ENCODE data around the gene TRUB2. TPM values are rescaled to one million over a fixed set of nuclear protein-coding genes. Genes with fewer than 3 reads are reported as not detected.

TRUB2 gene
- total RNA-seq, 1 experiment from 2014 or later, result 30.2 TPM

Other genes starting within 250 kb of the TRUB2 start
- gene PTGES2, start 194.7 kb downstream of the TRUB2 start, total RNA-seq (2014; rRNA removed; shearing (Covaris generic)), result 53.8 and 56.7 TPM in 2 replicates
- gene LCN2, start 173.0 kb downstream of the TRUB2 start, total RNA-seq (2014; rRNA removed; shearing (Covaris generic)), result not detected in 2 replicates
- 33.6 and 42.7 TPM in 2 replicates for gene BBLN, start 162.2 kb downstream of the TRUB2 start, total RNA-seq (2014; rRNA removed; shearing (Covaris generic))
- gene CIZ1, start 130.9 kb downstream of the TRUB2 start, total RNA-seq (2014; rRNA removed; shearing (Covaris generic)), result 72.6 and 85.2 TPM in 2 replicates
- gene DNM1, start 119.1 kb downstream of the TRUB2 start, total RNA-seq (2014; rRNA removed; shearing (Covaris generic)), result 1.7 and 3.8 TPM in 2 replicates
- gene GOLGA2, start 46.4 kb downstream of the TRUB2 start, total RNA-seq (2014; rRNA removed; shearing (Covaris generic)), result 62.3 and 84.3 TPM in 2 replicates
- gene SWI5, start 46.2 kb downstream of the TRUB2 start, total RNA-seq (2014; rRNA removed; shearing (Covaris generic)), result 32.1 and 33.3 TPM in 2 replicates
- gene COQ4, start 392 bp upstream of the TRUB2 start, total RNA-seq (2014; rRNA removed; shearing (Covaris generic)), result 38.7 and 40.3 TPM in 2 replicates
- 27.7 and 28.0 TPM in 2 replicates for gene SLC27A4, start 18.1 kb upstream of the TRUB2 start, total RNA-seq (2014; rRNA removed; shearing (Covaris generic))
- 74.2 and 77.5 TPM in 2 replicates for gene URM1, start 48.9 kb upstream of the TRUB2 start, total RNA-seq (2014; rRNA removed; shearing (Covaris generic))
- 27.7 and 28.0 TPM in 2 replicates for gene CERCAM, start 98.4 kb upstream of the TRUB2 start, total RNA-seq (2014; rRNA removed; shearing (Covaris generic))
- gene ODF2, start 133.6 kb upstream of the TRUB2 start, total RNA-seq (2014; rRNA removed; shearing (Covaris generic)), result 63.8 and 64.9 TPM in 2 replicates
- 34.1 and 38.1 TPM in 2 replicates for gene GLE1, start 182.3 kb upstream of the TRUB2 start, total RNA-seq (2014; rRNA removed; shearing (Covaris generic))
- gene SPTAN1, start 230.1 kb upstream of the TRUB2 start, total RNA-seq (2014; rRNA removed; shearing (Covaris generic)), result 153 and 155 TPM in 2 replicates